GM23338 (cell line): Measurements from ENCODE around the gene OTOGL. TPM values are rescaled to one million over a fixed set of nuclear protein-coding genes. Genes with fewer than 3 reads are reported as not detected.

Source experiments
- ATAC-seq: fragments of 200-7000 bp; cut with Tn5 transposase; 3 replicates; pipeline ENCODE4 v1.9.1; 2020
- DNase-seq: peaks from one replicate; pipeline ENCODE4 v3.0.0-alpha.2; 2015; ENCODE audit warnings: low spot score
- H2AFZ ChIP-seq: fragments of 200-600 bp; sonication (generic); 2 replicates; pipeline ENCODE4 v1.8.0; 2016; ENCODE audit warnings: antibody characterized with exemption, mild to moderate bottlenecking, moderate library complexity
- H3F3A ChIP-seq: fragments of 200-600 bp; sonication (generic); replicated peaks from 2 replicates; pipeline ENCODE4 v1.8.0; 2017; ENCODE audit warnings: antibody characterized with exemption, mixed run types, low read depth
- H3K27ac ChIP-seq: fragments of 200-600 bp; sonication (generic); 2 replicates; pipeline ENCODE4 v1.6.1; 2016; ENCODE audit warnings: low read depth
- H3K27me3 ChIP-seq: fragments of 200-600 bp; sonication (generic); 2 replicates; pipeline ENCODE4 v1.8.0; 2016; ENCODE audit warnings: mild to moderate bottlenecking, mixed run types, moderate library complexity; ENCODE audit not compliant: insufficient read depth
- H3K36me3 ChIP-seq: fragments of 200-600 bp; sonication (generic); 2 replicates; pipeline ENCODE4 v1.8.0; 2016; ENCODE audit warnings: mild to moderate bottlenecking; ENCODE audit not compliant: insufficient read depth
- H3K4me1 ChIP-seq: fragments of 200-600 bp; sonication (generic); 2 replicates; pipeline ENCODE4 v1.8.0; 2016; ENCODE audit warnings: mild to moderate bottlenecking, moderate library complexity; ENCODE audit not compliant: insufficient read depth
- H3K4me2 ChIP-seq: fragments of 200-600 bp; sonication (generic); 2 replicates; pipeline ENCODE4 v1.7.1; 2017; ENCODE audit warnings: mixed run types
- H3K4me3 ChIP-seq: fragments of 200-600 bp; sonication (generic); 2 replicates; pipeline ENCODE4 v1.6.1; 2016; ENCODE audit warnings: mixed run types
- H3K79me2 ChIP-seq: fragments of 200-600 bp; sonication (generic); replicated peaks from 2 replicates; pipeline ENCODE4 v1.8.0; 2017; ENCODE audit warnings: mild to moderate bottlenecking; ENCODE audit not compliant: insufficient read depth
- H3K9me2 ChIP-seq: fragments of 200-600 bp; sonication (generic); 2 replicates; pipeline ENCODE4 v1.8.0; 2017; ENCODE audit not compliant: insufficient read depth
- H4K20me1 ChIP-seq: fragments of 200-600 bp; sonication (generic); replicated peaks from 2 replicates; pipeline ENCODE4 v1.8.0; 2017; ENCODE audit warnings: mild to moderate bottlenecking; ENCODE audit not compliant: insufficient read depth
- H3K27ac Mint-ChIP-seq: 2 replicates; pipeline ENCODE4 v1.8.0; 2020; ENCODE audit warnings: inconsistent platforms, mild to moderate bottlenecking, moderate library complexity, mixed read lengths
- H3K27me3 Mint-ChIP-seq: 3 replicates; pipeline ENCODE4 v1.8.0; 2022; ENCODE audit warnings: low read depth, mild to moderate bottlenecking, moderate library complexity, mixed read lengths, inconsistent platforms; ENCODE audit not compliant: insufficient read depth, poor library complexity
- H3K36me3 Mint-ChIP-seq: 3 replicates; pipeline ENCODE4 v1.8.0; 2021; ENCODE audit warnings: low read depth, mild to moderate bottlenecking, inconsistent platforms, moderate library complexity, mixed read lengths
- H3K4me1 Mint-ChIP-seq: 3 replicates; pipeline ENCODE4 v1.8.0; 2020; ENCODE audit warnings: mild to moderate bottlenecking, inconsistent platforms, mixed read lengths
- H3K4me3 Mint-ChIP-seq: 3 replicates; pipeline ENCODE4 v1.8.0; 2021; ENCODE audit warnings: moderate library complexity, mild to moderate bottlenecking, inconsistent platforms, mixed read lengths
- H3K9me3 Mint-ChIP-seq: 3 replicates; pipeline ENCODE4 v1.8.0; 2020; ENCODE audit warnings: moderate library complexity, mild to moderate bottlenecking, inconsistent platforms, mixed read lengths
- CTCF ChIP-seq, 2 experiments: fragments of 200-600 bp in 1 of 2; sonication (generic) in 1 of 2; conservative IDR thresholded peaks; 2 replicates each; pipeline versions ENCODE4 v1.5.1 to v1.6.1; 2016 to 2017; ENCODE audit warnings: antibody characterized with exemption in 2 of 2, low read depth in 2 of 2, mild to moderate bottlenecking in 2 of 2, moderate library complexity in 1 of 2
- ZNF462 ChIP-seq: fragments of 250-450 bp; sonication (Bioruptor Pico); IDR thresholded peaks from 2 replicates; pipeline ENCODE4 v1.5.0; 2020; ENCODE audit warnings: mild to moderate bottlenecking, moderate library complexity
- polyA plus RNA-seq: library from polyadenylated mRNA; unstranded; fragments of >200 nt; fragmentation: Nextera tagmentation; extraction: Ambion mirVana; gene quantifications from 2 replicates; pipeline ENCODE4 v1.2.1, GENCODE V29; 2016
- total RNA-seq: library from RNA; depleted of rRNA; stranded (reverse); fragments of >200 nt; shearing (Covaris generic); gene quantifications from 2 replicates; pipeline ENCODE4 v1.2.3, GENCODE V29; 2014

The OTOGL gene
- total and polyA plus RNA-seq, 2 experiments from 2014 or later: 0.36 to 0.66 TPM

GRCh38 chr12:80412343-80412953 lies 313.1 kb downstream of the OTOGL start (continued):
- TF ChIP-seq CTCF (conservative IDR thresholded peaks at IDR 0.05; ENCODE audit: low read depth in 2 of 2): peak; percentile 79 to 87

GRCh38 chr12:80413462-80413861 lies 314.1 kb downstream of the OTOGL start:
- H3K27ac Mint-ChIP-seq: no peak overlapping the region
- Histone ChIP-seq H3K36me3 (no peaks in the 10 kb centered on the region), H3K4me3 (no peak overlapping the region), H3K9me2 (no peaks in the 10 kb centered on the region), H3K27me3 (no peaks in the 10 kb centered on the region), H4K20me1 (no peaks in the 10 kb centered on the region), H3K79me2 (no peaks in the 10 kb centered on the region), H2AFZ (no peak overlapping the region), H3K4me1 (no peaks in the 10 kb centered on the region), H3K27ac (no peak overlapping the region), H3K4me2 (no peak overlapping the region), H3F3A (no peaks in the 10 kb centered on the region)
- no peaks in the 10 kb centered on the region for H3K4me1 Mint-ChIP-seq
- no peak overlapping the region for H3K4me3 Mint-ChIP-seq
- no peaks in the 10 kb centered on the region for H3K36me3 Mint-ChIP-seq
- no peaks in the 10 kb centered on the region for H3K27me3 Mint-ChIP-seq
- H3K9me3 Mint-ChIP-seq: no peaks in the 10 kb centered on the region
- TF ChIP-seq CTCF (conservative IDR thresholded peaks at IDR 0.05; ENCODE audit: low read depth in 2 of 2) (peak; percentile 22 to 48; a peak in 2 of 4 replicates), ZNF462 (CRISPR knock-in tag) (no peak)
- ATAC-seq (peak; percentile 66), DNase-seq (peak; percentile 35)
